Gastrocnemius medialis (tissue), 4 donors: ENCODE measurements around the gene SPTLC3. TPM values are rescaled to one million over a fixed set of nuclear protein-coding genes. Genes with fewer than 3 reads are reported as not detected.

Experiments used
- ATAC-seq, 2 donors: fragments of 150-250 bp; one replicate each; pipeline ENCODE4 v1.9.1; 2016
- DNase-seq, 2 donors: peaks; one replicate each; pipeline ENCODE4 v3.0.0-alpha.2; 2019
- H3K27ac ChIP-seq, 4 donors: fragments of 200-600 bp; sonication (generic); 1 replicate in 1 of 4; 2 replicates in 3 of 4; pipeline ENCODE4 v1.5.1; 2016 to 2018; ENCODE audit warnings: mild to moderate bottlenecking in 2 of 4, moderate library complexity in 1 of 4
- H3K27me3 ChIP-seq, 3 donors: fragments of 200-600 bp; sonication (generic) in 2 of 3; 1 replicate in 1 of 3; 2 replicates in 2 of 3; pipeline versions ENCODE4 v1.5.1 to v1.6.0; 2016 to 2019; ENCODE audit warnings: mild to moderate bottlenecking in 1 of 3, moderate library complexity in 1 of 3
- H3K36me3 ChIP-seq, 2 donors: fragments of 200-600 bp; sonication (generic) in 1 of 2; one replicate each; pipeline ENCODE4 v1.5.1; 2017 to 2018
- H3K4me1 ChIP-seq, 2 donors: fragments of 200-600 bp; sonication (generic) in 1 of 2; one replicate each; pipeline ENCODE4 v1.5.1; 2016 to 2017; ENCODE audit warnings: mild to moderate bottlenecking in 2 of 2
- H3K4me3 ChIP-seq, 4 donors: fragments of 200-600 bp; sonication (generic) in 3 of 4; 1 replicate in 1 of 4; 2 replicates in 3 of 4; pipeline ENCODE4 v1.5.1; 2016 to 2019; ENCODE audit warnings: mild to moderate bottlenecking in 2 of 4
- H3K9me3 ChIP-seq, 3 donors: fragments of 200-600 bp; sonication (generic) in 2 of 3; 1 replicate in 1 of 3; 2 replicates in 2 of 3; pipeline ENCODE4 v1.5.1; 2016 to 2019
- POLR2A ChIP-seq, 2 donors: fragments of 450-650 bp; IDR thresholded peaks; one replicate each; pipeline ENCODE4 v1.6.1; 2017; ENCODE audit warnings: antibody characterized with exemption in 2 of 2, mild to moderate bottlenecking in 2 of 2, moderate library complexity in 2 of 2
- in situ Hi-C, 4 donors: fragments of 200-750 bp; cut with MboI; loops; one replicate each; pipeline versions ENCODE4 v1.15.0 to v1.8.0; 2017; ENCODE audit warnings: low sequenced_read_pairs in 4 of 4
- intact Hi-C: fragments of 100-400 bp; cut with DNase I; formaldehyde crosslinking; loops from one replicate; pipeline ENCODE4 v1.15.1; 2023; ENCODE audit warnings: low total_unique reads
- total RNA-seq, 4 donors: library from RNA; depleted of rRNA; stranded (reverse); fragments of >200 nt; gene quantifications; one replicate each; pipeline versions ENCODE4 v1.1.0 to v1.2.3, GENCODE V29; 2016
- TF ChIP-seq, protein P1 (sequence below), 5 experiments: fragments of 450-650 bp in 3 of 5; fragments of 200-600 bp in 2 of 5; sonication (generic) in 2 of 5; IDR thresholded peaks in 4 of 5; conservative IDR thresholded peaks in 1 of 5; 1 replicate in 4 of 5; 2 replicates in 1 of 5; pipeline ENCODE4 v1.5.1; 2016 to 2019; ENCODE audit warnings: antibody characterized with exemption in 5 of 5, mild to moderate bottlenecking in 3 of 5, moderate library complexity in 3 of 5

Gene SPTLC3
- total RNA-seq, 4 donors from 2014 or later: 0.46 to 2.4 (median 1.2) TPM

DNA sequence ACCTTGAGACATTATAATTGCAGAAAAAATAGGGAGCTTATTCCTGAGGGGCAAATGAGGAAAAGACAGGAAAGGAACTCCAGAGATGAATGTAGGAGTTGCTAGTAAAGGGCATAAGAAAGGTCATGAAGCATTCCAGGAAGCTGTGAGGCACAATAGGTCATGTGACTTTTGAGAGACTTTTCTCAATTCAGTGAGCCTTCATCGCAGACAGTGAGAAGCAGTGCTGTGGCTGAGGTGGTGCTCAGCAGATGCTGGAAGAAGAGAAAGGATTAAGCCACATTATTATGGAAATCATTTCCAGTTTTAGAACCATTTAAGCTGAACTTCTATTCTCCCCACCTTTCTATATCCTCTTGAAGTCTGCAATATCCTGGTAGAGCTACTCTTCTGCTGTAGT is 4.1 kb downstream of the SPTLC3 start:
- intact Hi-C loops: no loop called here
- in situ Hi-C loops: no loop called here

DNA sequence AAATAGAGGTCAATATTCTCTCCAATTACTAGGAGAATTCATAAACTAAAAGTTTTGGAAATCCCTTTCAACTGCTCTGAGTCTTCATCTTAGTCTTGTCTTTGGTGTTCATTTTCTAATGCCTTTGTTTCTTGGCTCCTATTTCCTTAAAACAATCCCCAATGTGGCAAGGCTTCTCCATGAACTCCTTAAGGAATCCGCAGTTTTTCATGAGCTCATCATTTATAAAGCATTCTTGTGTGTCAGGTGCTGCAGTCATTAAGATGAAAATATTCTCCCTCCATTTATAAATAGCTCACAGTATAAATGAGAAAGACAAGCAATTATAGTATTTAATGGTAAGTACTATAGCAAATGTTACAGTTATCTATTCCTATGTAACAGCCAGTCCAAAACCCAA is 4.6 kb downstream of the SPTLC3 start:
- Histone ChIP-seq H3K9me3 (no peaks in the 10 kb centered on the region), H3K4me1 (peaks cover 0 to 5% of the 10 kb centered on the region in 2 donors), H3K27me3 (no peaks in the 10 kb centered on the region), H3K4me3 (no peak overlapping the region), H3K36me3 (no peaks in the 10 kb centered on the region), H3K27ac (no peak overlapping the region)
- in situ Hi-C loops: no loop called here
- TF ChIP-seq, protein P1, sequence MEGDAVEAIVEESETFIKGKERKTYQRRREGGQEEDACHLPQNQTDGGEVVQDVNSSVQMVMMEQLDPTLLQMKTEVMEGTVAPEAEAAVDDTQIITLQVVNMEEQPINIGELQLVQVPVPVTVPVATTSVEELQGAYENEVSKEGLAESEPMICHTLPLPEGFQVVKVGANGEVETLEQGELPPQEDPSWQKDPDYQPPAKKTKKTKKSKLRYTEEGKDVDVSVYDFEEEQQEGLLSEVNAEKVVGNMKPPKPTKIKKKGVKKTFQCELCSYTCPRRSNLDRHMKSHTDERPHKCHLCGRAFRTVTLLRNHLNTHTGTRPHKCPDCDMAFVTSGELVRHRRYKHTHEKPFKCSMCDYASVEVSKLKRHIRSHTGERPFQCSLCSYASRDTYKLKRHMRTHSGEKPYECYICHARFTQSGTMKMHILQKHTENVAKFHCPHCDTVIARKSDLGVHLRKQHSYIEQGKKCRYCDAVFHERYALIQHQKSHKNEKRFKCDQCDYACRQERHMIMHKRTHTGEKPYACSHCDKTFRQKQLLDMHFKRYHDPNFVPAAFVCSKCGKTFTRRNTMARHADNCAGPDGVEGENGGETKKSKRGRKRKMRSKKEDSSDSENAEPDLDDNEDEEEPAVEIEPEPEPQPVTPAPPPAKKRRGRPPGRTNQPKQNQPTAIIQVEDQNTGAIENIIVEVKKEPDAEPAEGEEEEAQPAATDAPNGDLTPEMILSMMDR (IDR thresholded peaks at IDR 0.05 in 4 of 5, conservative IDR thresholded peaks at IDR 0.05 in 1 of 5): no peak
- no peak for TF ChIP-seq POLR2A (IDR thresholded peaks at IDR 0.05)
- intact Hi-C loops: no loop called here
- no peak for DNase-seq
- no peak for ATAC-seq

More for the DNA sequence above, 4.1 kb downstream of the SPTLC3 start:
- TF ChIP-seq, protein P1 (IDR thresholded peaks at IDR 0.05 in 4 of 5, conservative IDR thresholded peaks at IDR 0.05 in 1 of 5): no peak
- no peak for TF ChIP-seq POLR2A (IDR thresholded peaks at IDR 0.05)
- Histone ChIP-seq H3K36me3 (no peaks in the 10 kb centered on the region), H3K4me1 (peaks cover 0 to 5% of the 10 kb centered on the region in 2 donors), H3K27ac (no peak overlapping the region), H3K27me3 (no peaks in the 10 kb centered on the region), H3K9me3 (no peaks in the 10 kb centered on the region), H3K4me3 (no peak overlapping the region)
- DNase-seq: no peak
- ATAC-seq: no peak

DNA sequence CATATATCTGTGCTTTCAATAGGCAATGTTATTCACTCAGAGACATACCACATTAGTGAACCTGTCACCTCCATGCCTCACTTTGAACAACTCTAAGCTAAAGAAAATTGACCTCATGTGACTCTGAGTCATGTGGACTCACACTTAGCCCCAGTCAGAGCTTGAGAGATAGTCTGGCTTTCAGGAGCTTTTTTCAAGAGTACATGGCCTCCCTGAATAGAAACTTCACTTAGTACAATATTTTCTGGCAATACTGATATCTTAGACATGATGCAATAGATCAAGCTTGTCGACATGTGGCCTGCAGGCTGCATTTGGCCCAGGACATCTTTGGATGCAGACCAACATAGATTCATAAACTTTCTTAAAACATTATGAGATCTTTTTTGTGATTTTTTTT is 8.5 kb downstream of the SPTLC3 start:
- no peak for TF ChIP-seq POLR2A (IDR thresholded peaks at IDR 0.05)
- TF ChIP-seq, protein P1 (IDR thresholded peaks at IDR 0.05 in 4 of 5, conservative IDR thresholded peaks at IDR 0.05 in 1 of 5): no peak
- Histone ChIP-seq H3K4me3 (no peak overlapping the region), H3K36me3 (no peaks in the 10 kb centered on the region), H3K4me1 (no peaks in the 10 kb centered on the region), H3K27me3 (no peaks in the 10 kb centered on the region), H3K9me3 (no peaks in the 10 kb centered on the region), H3K27ac (no peak overlapping the region)
- intact Hi-C loops (no loop called here), in situ Hi-C loops (no loop called here)
- DNase-seq (no peak), ATAC-seq (no peak)

DNA sequence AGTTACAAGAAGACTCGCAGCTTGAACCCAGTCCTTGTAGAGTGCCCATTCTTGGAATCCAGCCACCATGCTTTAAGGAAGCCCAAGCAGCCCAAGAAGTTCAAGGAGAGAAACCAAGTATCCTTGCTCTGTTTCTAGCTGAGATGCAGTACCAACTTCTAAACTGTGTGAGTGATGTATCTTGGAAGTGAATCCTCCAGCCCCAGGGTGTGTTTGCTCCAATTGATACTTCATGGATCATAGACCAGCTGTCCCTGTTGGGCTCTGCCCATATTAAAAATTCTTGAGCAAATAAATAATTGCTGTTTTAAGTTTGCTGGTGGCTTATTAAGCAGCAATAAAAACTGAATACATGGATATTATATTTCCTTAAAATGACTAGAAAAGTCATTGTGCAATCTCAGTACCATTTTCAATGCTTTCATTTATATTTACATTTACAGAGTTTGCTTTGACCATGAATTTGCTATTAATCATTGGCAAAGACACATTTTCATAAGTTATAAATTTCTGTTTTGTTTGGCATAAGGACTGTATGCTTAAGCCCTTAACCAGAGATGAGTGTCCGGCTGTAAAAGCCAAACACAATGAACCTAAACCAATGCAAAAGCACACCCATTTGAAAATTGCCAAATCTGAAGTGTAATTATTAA is 9.2 kb downstream of the SPTLC3 start:
- DNase-seq (no peak), ATAC-seq (no peak)
- in situ Hi-C loops: no loop called here
- intact Hi-C loops: no loop called here
- Histone ChIP-seq H3K4me1 (no peaks in the 10 kb centered on the region), H3K27ac (no peak overlapping the region), H3K36me3 (no peaks in the 10 kb centered on the region), H3K9me3 (no peaks in the 10 kb centered on the region), H3K27me3 (no peaks in the 10 kb centered on the region), H3K4me3 (no peak overlapping the region)
- TF ChIP-seq POLR2A (IDR thresholded peaks at IDR 0.05): no peak
- TF ChIP-seq, protein P1 (IDR thresholded peaks at IDR 0.05 in 4 of 5, conservative IDR thresholded peaks at IDR 0.05 in 1 of 5): no peak
